Measurements from ENCODE around the gene OXSM.

DNA sequence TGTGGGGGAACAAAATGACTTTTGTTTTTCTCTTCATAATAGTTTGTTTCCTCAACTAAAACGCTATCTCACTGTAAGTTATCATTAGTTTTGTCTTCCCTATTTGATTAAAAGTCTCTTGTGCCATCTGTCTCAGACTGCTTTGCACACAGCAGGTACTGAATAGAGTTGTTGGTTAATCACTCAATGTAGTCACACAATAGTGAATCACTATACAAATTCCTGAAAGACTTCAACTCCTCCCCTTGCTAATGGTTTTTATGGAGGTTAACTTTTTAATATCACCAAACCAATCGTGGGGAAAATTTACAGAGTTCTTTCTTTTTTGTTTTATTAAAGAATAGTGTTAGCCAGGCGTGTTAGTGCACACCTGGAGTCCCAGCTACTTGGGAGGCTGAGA, 4.1 kb upstream of the OXSM start:
- TF ChIP-seq CTCF (IDR thresholded peaks at IDR 0.05) (no peak), POLR2A (IDR thresholded peaks at IDR 0.05) (no peak)

Measured in lower leg skin (tissue), 3 donors.